GM21737 (cell line): ENCODE measurements around the gene LRRC34.

Experiments used
- ATAC-seq: cut with Tn5 transposase; IDR thresholded peaks from one replicate; pipeline ENCODE4 v1.9.1; 2021; ENCODE audit warnings: mild to moderate bottlenecking, moderate library complexity; ENCODE audit not compliant: unreplicated experiment

Gene LRRC34

GRCh38 chr3:169815590-169816150 lies 3.0 kb upstream of the LRRC34 start:
- ATAC-seq: no peak

- ATAC-seq: peak; percentile 85
These were observed 1.2 kb upstream of the LRRC34 start for GRCh38 chr3:169813757-169814517.

- ATAC-seq: no peak
These were observed 574 bp upstream of the LRRC34 start for GRCh38 chr3:169813278-169813677.

GRCh38 chr3:169811631-169812331 lies 923 bp downstream of the LRRC34 start:
- peak; percentile 9 for ATAC-seq

GRCh38 chr3:169809230-169809795 lies 3.4 kb downstream of the LRRC34 start:
- ATAC-seq: no peak

GRCh38 chr3:169804681-169805080 lies 8.0 kb downstream of the LRRC34 start:
- no peak for ATAC-seq

- ATAC-seq: no peak
These were observed 20.3 kb downstream of the LRRC34 start for GRCh38 chr3:169792359-169792758.

- no peak for ATAC-seq
These were observed 21.8 kb downstream of the LRRC34 start for GRCh38 chr3:169790687-169791429.

- no peak for ATAC-seq
These were observed 22.5 kb downstream of the LRRC34 start for GRCh38 chr3:169790219-169790618.

- ATAC-seq: no peak
These were observed 24.9 kb downstream of the LRRC34 start for GRCh38 chr3:169787791-169788190.

- ATAC-seq: no peak
These were observed 25.6 kb downstream of the LRRC34 start for GRCh38 chr3:169787120-169787519.

GRCh38 chr3:169781209-169781855 lies 31.4 kb downstream of the LRRC34 start:
- ATAC-seq: no peak

GRCh38 chr3:169780742-169781141 lies 32.0 kb downstream of the LRRC34 start:
- no peak for ATAC-seq

- ATAC-seq: no peak
These were observed 34.9 kb downstream of the LRRC34 start for GRCh38 chr3:169777822-169778221.

- ATAC-seq: no peak
These were observed 38.5 kb downstream of the LRRC34 start for GRCh38 chr3:169774186-169774585.

- ATAC-seq: peak; percentile 84
These were observed 39.5 kb downstream of the LRRC34 start, which contains the start of gene MYNN for GRCh38 chr3:169772897-169773816. TSS of gene MYNN (plus strand) at chr3:169773396. CDS start at chr3:169774296, 900 bp downstream.

GRCh38 chr3:169772305-169772896 lies 40.3 kb downstream of the LRRC34 start:
- ATAC-seq: peak; percentile 26

GRCh38 chr3:169771497-169772304 lies 41.0 kb downstream of the LRRC34 start:
- ATAC-seq: no peak
